SU-DHL-6 (cell line): Measurements from ENCODE around the gene ELAVL3.

Experiments
- H2AFZ ChIP-seq: fragments of 200-600 bp; sonication (generic); 2 replicates; pipeline ENCODE4 v1.6.1; 2014; ENCODE audit warnings: low read depth, mild to moderate bottlenecking, moderate library complexity, mixed read lengths, antibody characterized with exemption, low read length; ENCODE audit not compliant: severe bottlenecking
- H3F3A ChIP-seq: fragments of 200-600 bp; shearing (Covaris generic); 2 replicates; pipeline ENCODE4 v1.6.0; 2016; ENCODE audit warnings: antibody characterized with exemption, mild to moderate bottlenecking; ENCODE audit not compliant: insufficient read depth
- H3K27ac ChIP-seq: fragments of 200-600 bp; sonication (generic); 2 replicates; pipeline ENCODE4 v1.5.1; 2016; ENCODE audit warnings: low read depth, mild to moderate bottlenecking, low read length, moderate library complexity, mixed read lengths
- H3K27me3 ChIP-seq: fragments of 200-600 bp; sonication (generic), shearing (Covaris generic); 2 replicates; pipeline ENCODE4 v1.6.0; 2014; ENCODE audit warnings: mild to moderate bottlenecking, low read length
- H3K36me3 ChIP-seq: fragments of 200-600 bp; sonication (generic); 2 replicates; pipeline ENCODE4 v1.6.1; 2014; ENCODE audit warnings: mild to moderate bottlenecking, low read length, mixed read lengths
- H3K4me2 ChIP-seq: fragments of 300-600, 200-600 bp; shearing (Covaris generic), sonication (generic); 2 replicates; pipeline ENCODE4 v1.6.0; 2014; ENCODE audit warnings: low read length, low read depth, mild to moderate bottlenecking; ENCODE audit not compliant: poor library complexity, severe bottlenecking
- H3K4me3 ChIP-seq: fragments of 200-600 bp; sonication (generic); 2 replicates; pipeline ENCODE4 v1.5.1; 2014; ENCODE audit warnings: antibody characterized with exemption, low read length, mild to moderate bottlenecking, mixed read lengths; ENCODE audit not compliant: insufficient read depth, poor library complexity, severe bottlenecking
- H3K79me2 ChIP-seq: fragments of 200-600 bp; sonication (generic); 2 replicates; pipeline ENCODE4 v1.6.1; 2014; ENCODE audit warnings: mild to moderate bottlenecking, low read length, moderate library complexity; ENCODE audit not compliant: insufficient read depth
- H3K9ac ChIP-seq: fragments of 200-600 bp; sonication (generic); 2 replicates; pipeline ENCODE4 v1.7.0; 2014; ENCODE audit warnings: mild to moderate bottlenecking, low read length
- H3K9me2 ChIP-seq: fragments of 200-600 bp; sonication (generic); replicated peaks from 2 replicates; pipeline ENCODE4 v1.6.1; 2014; ENCODE audit warnings: low read length; ENCODE audit not compliant: insufficient read depth
- H3K9me3 ChIP-seq: fragments of 200-600 bp; sonication (generic); 2 replicates; pipeline ENCODE4 v1.6.1; 2014; ENCODE audit warnings: low read length, mixed read lengths; ENCODE audit not compliant: insufficient read depth
- H4K20me1 ChIP-seq: fragments of 200-600 bp; sonication (generic); 2 replicates; pipeline ENCODE4 v1.6.1; 2014; ENCODE audit warnings: low read depth, mild to moderate bottlenecking, antibody characterized with exemption, low read length, moderate library complexity, mixed read lengths
- CTCF ChIP-seq: fragments of 200-600 bp; sonication (generic); IDR thresholded peaks from one replicate; pipeline ENCODE4 v1.5.1; 2017; ENCODE audit warnings: antibody characterized with exemption, mild to moderate bottlenecking, low read length, moderate library complexity; ENCODE audit not compliant: insufficient read depth, poor library complexity, severe bottlenecking
- EZH2phosphoT487 ChIP-seq: fragments of 200-600 bp; sonication (generic), shearing (Covaris generic); conservative IDR thresholded peaks from 2 replicates; pipeline ENCODE4 v1.6.1; 2018; ENCODE audit warnings: mild to moderate bottlenecking, antibody characterized with exemption, low read length, moderate library complexity, mixed read lengths

The ELAVL3 gene

GRCh38 chr19:11507370-11508078 is 26.7 kb upstream of the ELAVL3 start:
- H3K9ac ChIP-seq: peak overlapping the region; percentile 82; the same call in 1 of the 2 replicates
- H3K4me3 ChIP-seq: no peak overlapping the region
- no peak overlapping the region for H3K27ac ChIP-seq

GRCh38 chr19:11506967-11507366 is 26.1 kb upstream of the ELAVL3 start:
- H3K9me3 ChIP-seq: no peaks in the 10 kb centered on the region
- H4K20me1 ChIP-seq: no peaks in the 10 kb centered on the region
- peaks cover 17% of the 10 kb centered on the region for H3K79me2 ChIP-seq
- no peaks in the 10 kb centered on the region for H3K27me3 ChIP-seq
- no peak for TF ChIP-seq EZH2phosphoT487
- no peaks in the 10 kb centered on the region for H3K9me2 ChIP-seq
- H3K4me3 ChIP-seq: peak overlapping the region; percentile 70
- H3K27ac ChIP-seq: peak overlapping the region; percentile 86
- no peaks in the 10 kb centered on the region for H3K36me3 ChIP-seq
- no peak overlapping the region for H2AFZ ChIP-seq
- H3F3A ChIP-seq: peaks cover 4% of the 10 kb centered on the region; the same call in 1 of the 2 replicates
- peak overlapping the region; percentile 87 for H3K4me2 ChIP-seq
- peak overlapping the region; percentile 82 for H3K9ac ChIP-seq

More at GRCh38 chr19:11507370-11508078, 26.7 kb upstream of the ELAVL3 start:
- Histone ChIP-seq H2AFZ (no peak overlapping the region), H3K4me2 (peak overlapping the region; percentile 87), H3K27me3 (no peaks in the 10 kb centered on the region), H3K9me2 (no peaks in the 10 kb centered on the region), H3K79me2 (peaks cover 17% of the 10 kb centered on the region), H3K36me3 (no peaks in the 10 kb centered on the region), H4K20me1 (no peaks in the 10 kb centered on the region), H3K9me3 (no peaks in the 10 kb centered on the region), H3F3A (peaks cover 4% of the 10 kb centered on the region; the same call in 1 of the 2 replicates)
- no peak for TF ChIP-seq EZH2phosphoT487

GRCh38 chr19:11506101-11506555 is 25.3 kb upstream of the ELAVL3 start:
- Histone ChIP-seq H3K9me2 (no peaks in the 10 kb centered on the region), H3K4me3 (peak overlapping the region; percentile 70), H3K27ac (peak overlapping the region; percentile 86), H3K9me3 (no peaks in the 10 kb centered on the region), H4K20me1 (no peaks in the 10 kb centered on the region), H3K4me2 (peak overlapping the region; percentile 87), H3K9ac (peak overlapping the region; percentile 82), H3F3A (peaks cover 4% of the 10 kb centered on the region; the same call in 1 of the 2 replicates), H3K36me3 (no peaks in the 10 kb centered on the region), H2AFZ (peak overlapping the region; percentile 39), H3K27me3 (no peaks in the 10 kb centered on the region), H3K79me2 (peaks cover 17% of the 10 kb centered on the region)
- TF ChIP-seq EZH2phosphoT487 (no peak), CTCF (no peak)

GRCh38 chr19:11505504-11506100 is 24.8 kb upstream of the ELAVL3 start, which contains the start of gene ZNF653:
TSS of gene ZNF653 (minus strand) at chr19:11505839. CDS start at chr19:11505786, 53 bp downstream.
- Histone ChIP-seq H3K4me3 (peak within 1 kb of the TSS; percentile 70), H3K27ac (peak within 1 kb of the TSS; percentile 86), H3K9me2 (no peaks in the 10 kb centered on the region), H3K4me2 (peak within 1 kb of the TSS; percentile 87), H3F3A (peaks cover 4% of the 10 kb centered on the region; the same call in 1 of the 2 replicates), H3K9me3 (no peaks in the 10 kb centered on the region), H2AFZ (peak within 1 kb of the TSS; percentile 50), H3K36me3 (no peaks in the 10 kb centered on the region), H3K9ac (peak within 1 kb of the TSS; percentile 82), H4K20me1 (no peaks in the 10 kb centered on the region), H3K27me3 (no peaks in the 10 kb centered on the region), H3K79me2 (peaks cover 17% of the 10 kb centered on the region)
- TF ChIP-seq EZH2phosphoT487: no peak
- TF ChIP-seq CTCF: no peak
